Measurements from ENCODE around the gene GABARAPL2. TPM values are rescaled to one million over a fixed set of nuclear protein-coding genes. Genes with fewer than 3 reads are reported as not detected.

GABARAPL2 gene, protein sequence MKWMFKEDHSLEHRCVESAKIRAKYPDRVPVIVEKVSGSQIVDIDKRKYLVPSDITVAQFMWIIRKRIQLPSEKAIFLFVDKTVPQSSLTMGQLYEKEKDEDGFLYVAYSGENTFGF
- total RNA-seq (10 to 100 TPM; 70.9 to 78.6 (median 76.4) TPM), total RNA-seq (17.4 to 82.7 (median 37.7) reads per million in 29 experiments)
- total RNA-seq (2013): 86.6 TPM

DNA sequence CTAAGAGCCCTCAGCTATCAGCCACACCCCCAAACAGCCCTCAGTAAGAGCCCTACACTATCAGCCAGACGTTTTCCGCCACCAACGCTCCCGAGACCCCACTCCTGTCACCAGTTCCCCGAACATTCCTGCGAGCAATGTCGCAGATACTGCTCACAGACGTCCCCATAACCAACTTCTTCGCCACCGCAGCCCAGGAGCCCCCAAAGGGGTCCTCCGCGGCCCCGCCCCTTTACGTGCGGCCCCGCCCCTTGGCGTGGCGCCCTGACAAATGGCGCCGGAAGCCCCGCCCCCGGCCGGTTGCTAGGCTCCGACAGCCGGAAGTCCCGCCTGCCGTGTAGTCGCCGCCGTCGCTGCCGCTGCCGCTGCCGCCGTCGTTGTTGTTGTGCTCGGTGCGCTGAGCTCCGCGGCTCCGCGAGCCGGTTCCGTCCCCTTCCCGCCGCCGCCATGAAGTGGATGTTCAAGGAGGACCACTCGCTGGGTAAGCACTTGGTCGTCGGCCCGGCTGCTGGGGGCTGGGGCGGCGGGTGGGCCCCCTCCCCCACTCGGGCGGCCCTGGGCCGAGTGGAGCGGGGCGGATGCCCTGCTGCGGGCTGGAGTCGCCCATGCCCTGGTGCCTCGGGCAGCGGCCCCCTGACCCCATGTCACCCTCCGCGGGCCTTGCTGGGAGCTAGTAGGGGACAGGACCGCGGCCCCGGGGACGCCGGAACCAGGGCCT lies at the start of gene GABARAPL2:
Gene GABARAPL2 (plus strand): TSS at position 340 of the 718 bp plus-strand sequence. CDS start 108 bp downstream, at position 448.
- H3K27ac ChIP-seq (ENCODE audit: low read length): peak within 1 kb of the TSS; percentile 83
- no peaks in the 10 kb centered on the region for H3K9me3 ChIP-seq
- POLR2A ChIA-PET: interaction anchor here in 1 of 2 donors (0.7 to 3.2 kb wide), 5 partner anchors 10 to 81 kb away, joined by 3 to 14 read pairs (median 10); partner anchors contain the start of genes ADAT1, KARS1, TERF2IP and TMEM231
- Mint-ChIP-seq H3K4me1 (peaks cover 38 to 50% (median 47%) of the 10 kb centered on the region in 3 donors), H3K4me3 (peak within 1 kb of the TSS; percentile 89 to 100 (median 99)), H3K9me3 (no peaks in the 10 kb centered on the region), H3K36me3 (peaks cover 12% of the 10 kb centered on the region), H3K27me3 (peaks cover 9 to 10% of the 10 kb centered on the region in 2 donors), H3K27ac (peak within 1 kb of the TSS; percentile 89 to 95)
- under 1% methylated on average over 67 of the region's 69 CpGs for WGBS (ENCODE audit: insufficient coverage)
- peaks cover 6 to 37% of the 10 kb centered on the region in 2 experiments for H3K4me1 ChIP-seq (ENCODE audit: control insufficient read depth in 1 of 2, extremely low read depth in 1 of 2, insufficient read depth in 2 of 2, low read length in 2 of 2)
- ATAC-seq (replicated peaks in 1 of 4): peak; percentile 79 to 88 (median 86)
- DNase-seq: peak; percentile 67 to 95 (median 87)
- CTCF ChIA-PET: interaction anchor here (1.1 to 3.5 kb wide), 8 partner anchors 10 to 198 kb away, joined by 3 to 24 read pairs (median 10); partner anchors contain the start of genes TMEM231 (in 2 of the 2) and ADAT1 (in 1 of the 2)
- H3K4me3 ChIP-seq (ENCODE audit: control insufficient read depth in 1 of 2, extremely low read depth in 1 of 2, low read length in 1 of 2): peak within 1 kb of the TSS; percentile 68 to 94
- peaks cover 0 to 4% of the 10 kb centered on the region in 2 experiments for H3K27me3 ChIP-seq (replicated peaks in 1 of 2; ENCODE audit: control insufficient read depth in 2 of 2, extremely low read depth in 1 of 2, insufficient read depth in 2 of 2, low read length in 1 of 2)
- peaks cover 0 to 37% of the 10 kb centered on the region in 2 donors for H3K36me3 ChIP-seq (ENCODE audit: control insufficient read depth in 2 of 2, extremely low read depth in 1 of 2, insufficient read depth in 1 of 2, low read length in 1 of 2)

DNA sequence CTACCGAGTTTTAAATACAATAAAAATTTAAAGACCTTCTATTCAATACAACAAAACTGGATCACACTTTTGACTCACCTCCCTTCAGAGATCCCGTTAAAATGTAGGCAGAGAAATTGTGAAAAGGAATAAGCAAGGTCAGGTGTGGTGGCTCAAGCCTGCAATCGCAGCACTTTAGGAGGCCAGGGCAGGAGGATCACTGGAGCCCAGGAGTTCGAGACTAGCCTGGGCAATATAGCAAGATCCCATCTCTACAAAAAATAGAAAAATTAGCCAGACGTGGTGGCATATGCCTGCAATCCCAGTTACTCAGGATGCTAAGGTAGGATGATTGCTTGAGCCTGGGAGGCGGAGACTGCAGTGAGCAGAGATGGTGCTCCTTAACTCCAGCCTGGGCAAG lies 47.0 kb upstream of the GABARAPL2 start:
- ChIA-PET CTCF (interaction anchor here in 1 of 2 donors (1.1 kb wide), 1 partner anchor 104 kb away, joined by 5 read pairs; the partner anchor contains the start of gene ADAT1), POLR2A (no interaction called here)
- no peak overlapping the region for H3K27ac ChIP-seq (ENCODE audit: low read length)
- WGBS (ENCODE audit: insufficient coverage): 100% methylated on average over 1 of the region's 6 CpGs
- Mint-ChIP-seq H3K36me3 (no peaks in the 10 kb centered on the region), H3K4me1 (peaks cover 11 to 13% (median 12%) of the 10 kb centered on the region in 3 donors), H3K27ac (no peak overlapping the region), H3K27me3 (no peaks in the 10 kb centered on the region), H3K4me3 (no peak overlapping the region), H3K9me3 (no peaks in the 10 kb centered on the region)
- H3K27me3 ChIP-seq (replicated peaks in 1 of 2; ENCODE audit: control insufficient read depth in 2 of 2, extremely low read depth in 1 of 2, insufficient read depth in 2 of 2, low read length in 1 of 2): no peaks in the 10 kb centered on the region
- no peak overlapping the region for H3K4me3 ChIP-seq (ENCODE audit: control insufficient read depth in 1 of 2, extremely low read depth in 1 of 2, low read length in 1 of 2)
- ATAC-seq (replicated peaks in 1 of 4) (no peak), DNase-seq (no peak)
- peaks cover 0 to 14% of the 10 kb centered on the region in 2 experiments for H3K4me1 ChIP-seq (ENCODE audit: control insufficient read depth in 1 of 2, extremely low read depth in 1 of 2, insufficient read depth in 2 of 2, low read length in 2 of 2)
- H3K9me3 ChIP-seq: no peaks in the 10 kb centered on the region
- H3K36me3 ChIP-seq (ENCODE audit: control insufficient read depth in 2 of 2, extremely low read depth in 1 of 2, insufficient read depth in 1 of 2, low read length in 1 of 2): no peaks in the 10 kb centered on the region

DNA sequence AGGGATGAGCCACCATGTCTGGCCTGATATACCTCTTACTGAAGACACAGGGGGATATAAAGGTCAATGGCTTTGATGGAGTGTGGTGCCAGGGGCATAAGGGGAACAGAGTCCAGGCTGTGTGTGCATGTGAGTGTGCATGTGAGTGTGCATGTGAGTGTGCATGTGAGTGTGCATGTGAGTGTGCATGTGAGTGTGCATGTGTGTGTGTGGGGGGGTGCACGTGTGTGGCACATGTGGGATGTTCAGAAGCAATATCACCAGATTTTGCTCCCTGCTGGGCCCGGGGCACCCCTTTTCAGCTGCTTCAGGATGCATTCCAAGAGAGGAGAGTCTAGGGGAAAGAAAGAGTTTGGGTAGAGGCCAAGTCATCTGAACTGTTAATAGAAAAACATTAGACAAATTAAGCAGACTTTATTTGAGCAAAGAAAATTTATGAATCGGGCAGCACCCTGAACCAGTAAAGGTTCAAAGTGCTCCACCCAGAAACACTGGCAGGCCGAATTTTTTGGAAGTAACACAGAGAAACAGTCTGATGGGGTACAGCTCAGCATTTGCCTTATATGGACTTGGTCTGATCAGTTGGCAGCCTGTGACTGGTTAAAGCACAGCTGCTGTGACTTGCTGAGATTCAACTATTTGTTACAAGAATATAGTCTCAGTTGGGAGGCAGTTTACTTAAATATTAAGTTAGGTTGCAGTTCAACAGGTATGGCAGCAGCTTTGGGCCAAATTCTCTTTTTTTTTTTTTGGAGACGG lies 40.0 kb upstream of the GABARAPL2 start:
- Histone ChIP-seq H3K27ac (ENCODE audit: low read length) (no peak overlapping the region), H3K27me3 (replicated peaks in 1 of 2; ENCODE audit: control insufficient read depth in 2 of 2, extremely low read depth in 1 of 2, insufficient read depth in 2 of 2, low read length in 1 of 2) (no peaks in the 10 kb centered on the region), H3K4me3 (ENCODE audit: control insufficient read depth in 1 of 2, extremely low read depth in 1 of 2, low read length in 1 of 2) (no peak overlapping the region), H3K36me3 (ENCODE audit: control insufficient read depth in 2 of 2, extremely low read depth in 1 of 2, insufficient read depth in 1 of 2, low read length in 1 of 2) (no peaks in the 10 kb centered on the region), H3K4me1 (ENCODE audit: control insufficient read depth in 1 of 2, extremely low read depth in 1 of 2, insufficient read depth in 2 of 2, low read length in 2 of 2) (no peaks in the 10 kb centered on the region), H3K9me3 (no peaks in the 10 kb centered on the region)
- Mint-ChIP-seq H3K9me3 (no peaks in the 10 kb centered on the region), H3K27ac (no peak overlapping the region), H3K4me1 (no peaks in the 10 kb centered on the region), H3K4me3 (no peak overlapping the region), H3K27me3 (peaks cover 0 to under 1% of the 10 kb centered on the region in 2 donors), H3K36me3 (no peaks in the 10 kb centered on the region)
- POLR2A ChIA-PET: no interaction called here
- DNase-seq (no peak), ATAC-seq (replicated peaks in 1 of 4) (no peak)
- CTCF ChIA-PET: interaction anchor here in 1 of 2 donors (0.6 kb wide), 1 partner anchor 9 kb away, joined by 6 read pairs; no protein-coding TSS in a partner anchor
- WGBS (ENCODE audit: insufficient coverage): 90% methylated on average over 4 of the region's 5 CpGs

DNA sequence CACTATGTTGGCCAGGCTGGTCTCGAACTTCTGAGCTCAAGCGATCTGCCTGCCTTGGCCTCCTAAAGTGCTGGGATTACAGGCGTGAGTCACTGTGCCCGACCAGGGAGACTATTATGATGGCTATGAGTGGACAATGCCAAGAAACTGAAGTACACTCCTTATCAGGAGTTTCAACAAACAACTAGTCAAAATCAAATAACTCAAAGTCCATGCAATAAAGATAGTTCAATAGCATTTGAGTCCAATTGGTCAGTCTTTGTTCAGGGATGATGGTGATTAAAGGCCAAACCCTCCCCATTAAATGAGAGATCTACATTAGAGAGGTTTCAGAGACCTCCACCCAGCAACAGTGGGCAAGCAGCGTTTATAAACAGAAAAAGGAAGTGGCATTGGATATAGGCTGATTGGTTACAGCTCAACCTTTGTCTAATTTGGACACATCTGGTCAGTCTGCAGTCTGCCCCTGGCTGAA lies 38.3 kb upstream of the GABARAPL2 start:
- Histone ChIP-seq H3K27me3 (replicated peaks in 1 of 2; ENCODE audit: control insufficient read depth in 2 of 2, extremely low read depth in 1 of 2, insufficient read depth in 2 of 2, low read length in 1 of 2) (peaks cover 0 to 6% of the 10 kb centered on the region in 2 experiments), H3K9me3 (no peaks in the 10 kb centered on the region), H3K4me3 (ENCODE audit: control insufficient read depth in 1 of 2, extremely low read depth in 1 of 2, low read length in 1 of 2) (no peak overlapping the region), H3K27ac (ENCODE audit: low read length) (no peak overlapping the region), H3K4me1 (ENCODE audit: control insufficient read depth in 1 of 2, extremely low read depth in 1 of 2, insufficient read depth in 2 of 2, low read length in 2 of 2) (no peaks in the 10 kb centered on the region), H3K36me3 (ENCODE audit: control insufficient read depth in 2 of 2, extremely low read depth in 1 of 2, insufficient read depth in 1 of 2, low read length in 1 of 2) (no peaks in the 10 kb centered on the region)
- CTCF ChIA-PET: no interaction called here
- Mint-ChIP-seq H3K4me1 (no peaks in the 10 kb centered on the region), H3K4me3 (no peak overlapping the region), H3K27me3 (peaks cover 0 to 4% of the 10 kb centered on the region in 2 donors), H3K27ac (no peak overlapping the region), H3K9me3 (no peaks in the 10 kb centered on the region), H3K36me3 (no peaks in the 10 kb centered on the region)
- ATAC-seq (replicated peaks in 1 of 4) (no peak), DNase-seq (no peak)
- no CpG with 5 or more reads among the region's 5 CpGs for WGBS (ENCODE audit: insufficient coverage)
- POLR2A ChIA-PET: no interaction called here

DNA sequence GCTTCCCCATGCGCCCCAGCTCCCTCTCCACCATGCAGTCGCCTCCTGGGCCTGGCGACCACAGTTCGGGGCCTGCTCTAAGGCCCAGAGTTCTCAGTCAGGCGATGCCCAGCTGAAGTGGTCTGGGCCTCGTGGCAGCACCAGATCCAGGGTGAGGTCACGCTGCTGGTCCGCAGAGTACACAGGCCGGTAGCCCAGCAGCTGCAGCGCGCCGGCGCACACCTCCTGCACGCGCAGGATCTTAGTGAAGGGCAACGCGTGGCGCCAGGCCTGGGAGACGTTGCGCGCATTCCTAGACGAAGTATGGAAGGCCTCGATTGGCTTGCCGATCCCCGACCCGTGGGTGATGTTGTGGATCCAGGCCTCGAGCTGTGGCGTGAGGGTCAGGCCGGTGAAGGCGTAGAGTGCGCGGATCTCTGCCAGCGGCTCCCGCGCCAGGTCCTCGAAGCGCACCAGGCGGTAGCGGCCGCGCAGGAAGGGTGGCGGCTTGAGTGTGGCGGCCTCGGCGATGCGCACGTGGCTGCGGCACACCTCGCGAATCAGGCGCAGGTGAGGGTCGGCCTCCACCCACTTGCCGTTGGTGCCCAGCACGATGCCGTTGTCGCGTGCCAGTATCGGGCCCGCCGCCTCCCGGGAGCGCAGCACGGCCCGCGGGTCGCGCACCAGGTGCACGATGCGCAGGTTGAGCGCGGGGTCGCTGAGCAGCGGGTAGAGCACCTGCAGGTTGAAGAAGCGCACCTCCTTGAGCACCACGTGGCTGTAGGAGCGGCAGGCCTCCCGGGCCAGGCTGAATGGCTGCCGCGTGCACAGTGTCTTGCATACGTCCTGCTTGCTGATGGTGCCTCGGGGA lies 36.9 kb upstream of the GABARAPL2 start:
- Mint-ChIP-seq H3K9me3 (no peaks in the 10 kb centered on the region), H3K27ac (no peak overlapping the region), H3K27me3 (peaks cover 0 to 4% of the 10 kb centered on the region in 2 donors), H3K4me3 (no peak overlapping the region), H3K4me1 (no peaks in the 10 kb centered on the region), H3K36me3 (no peaks in the 10 kb centered on the region)
- 97% methylated on average over 81 of the region's 81 CpGs for WGBS (ENCODE audit: insufficient coverage)
- Histone ChIP-seq H3K4me3 (ENCODE audit: control insufficient read depth in 1 of 2, extremely low read depth in 1 of 2, low read length in 1 of 2) (no peak overlapping the region), H3K36me3 (ENCODE audit: control insufficient read depth in 2 of 2, extremely low read depth in 1 of 2, insufficient read depth in 1 of 2, low read length in 1 of 2) (no peaks in the 10 kb centered on the region), H3K9me3 (no peaks in the 10 kb centered on the region), H3K4me1 (ENCODE audit: control insufficient read depth in 1 of 2, extremely low read depth in 1 of 2, insufficient read depth in 2 of 2, low read length in 2 of 2) (no peaks in the 10 kb centered on the region), H3K27ac (ENCODE audit: low read length) (no peak overlapping the region), H3K27me3 (replicated peaks in 1 of 2; ENCODE audit: control insufficient read depth in 2 of 2, extremely low read depth in 1 of 2, insufficient read depth in 2 of 2, low read length in 1 of 2) (peaks cover 0 to 6% of the 10 kb centered on the region in 2 experiments)
- CTCF ChIA-PET: no interaction called here
- POLR2A ChIA-PET: no interaction called here
- no peak for ATAC-seq (replicated peaks in 1 of 4)
- DNase-seq: no peak

Measured in T-cell (primary cell).